ENCODE data around the gene FUT4.

The FUT4 gene

DNA sequence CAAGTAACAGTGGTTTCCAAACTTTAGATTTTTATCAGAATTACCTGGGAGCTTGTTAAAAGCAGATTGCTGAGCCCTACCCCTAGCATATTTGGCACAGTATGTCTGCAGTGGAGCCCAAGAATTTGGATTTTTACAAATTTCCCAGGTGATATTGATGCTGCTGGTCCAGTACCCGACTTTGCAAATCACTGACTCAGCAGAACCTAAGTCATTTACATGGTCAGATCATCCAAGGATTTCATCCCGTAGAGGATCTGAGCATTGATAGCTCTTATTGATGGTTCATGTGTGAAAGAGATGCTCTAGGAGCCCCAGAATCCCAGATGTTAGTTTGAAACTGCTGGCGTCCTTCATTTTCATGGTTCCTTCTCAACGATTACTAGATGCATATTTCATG, 25.4 kb upstream of the FUT4 start:
- no peaks in the 10 kb centered on the region for H3K27me3 ChIP-seq (ENCODE audit: control insufficient read depth, insufficient read depth, low read length)
- peaks cover 6% of the 10 kb centered on the region for H3K4me1 ChIP-seq (ENCODE audit: control insufficient read depth, insufficient read depth, low read length)
- H3K9ac ChIP-seq (ENCODE audit: low read length) = no peak overlapping the region
- no peaks in the 10 kb centered on the region for H3K9me3 ChIP-seq (ENCODE audit: control insufficient read depth, low read length)
- no peak overlapping the region for H3K4me3 ChIP-seq (ENCODE audit: low read length)
- H3K36me3 ChIP-seq (ENCODE audit: control insufficient read depth, insufficient read depth, low read length) = no peaks in the 10 kb centered on the region

DNA sequence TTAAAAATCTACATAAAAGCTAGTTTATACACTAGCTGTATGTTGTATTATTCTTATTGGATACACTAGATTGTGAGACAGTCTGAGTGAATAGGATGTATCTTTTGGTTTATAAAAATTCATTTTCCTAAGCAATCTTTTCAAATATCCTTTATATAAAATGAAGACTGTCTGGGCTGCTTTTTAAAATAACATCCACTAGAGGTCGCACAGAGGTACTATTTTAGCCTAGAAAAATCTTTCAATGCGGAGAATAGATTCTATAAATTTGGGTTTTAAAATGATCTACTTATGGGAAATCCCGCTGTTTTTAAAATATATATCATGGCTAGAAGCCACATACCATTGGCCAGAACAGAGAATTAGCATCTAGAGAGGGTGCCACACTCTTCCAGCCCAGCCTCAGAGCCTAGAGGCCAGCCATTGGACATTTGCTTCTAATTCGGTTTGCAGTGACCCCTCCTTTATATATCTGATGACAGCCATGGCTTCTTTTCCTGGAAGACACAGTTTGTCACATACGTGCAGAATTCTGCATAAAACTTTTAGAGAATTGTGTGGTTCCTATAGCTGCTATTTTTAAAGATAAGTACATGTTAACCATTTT, 24.1 kb upstream of the FUT4 start:
- no peak overlapping the region for H3K4me3 ChIP-seq (ENCODE audit: low read length)
- H3K4me1 ChIP-seq (ENCODE audit: control insufficient read depth, insufficient read depth, low read length) = peaks cover 4% of the 10 kb centered on the region
- H3K9ac ChIP-seq (ENCODE audit: low read length) = no peak overlapping the region
- no peaks in the 10 kb centered on the region for H3K36me3 ChIP-seq (ENCODE audit: control insufficient read depth, insufficient read depth, low read length)
- no peaks in the 10 kb centered on the region for H3K9me3 ChIP-seq (ENCODE audit: control insufficient read depth, low read length)
- H3K27me3 ChIP-seq (ENCODE audit: control insufficient read depth, insufficient read depth, low read length) = no peaks in the 10 kb centered on the region

DNA sequence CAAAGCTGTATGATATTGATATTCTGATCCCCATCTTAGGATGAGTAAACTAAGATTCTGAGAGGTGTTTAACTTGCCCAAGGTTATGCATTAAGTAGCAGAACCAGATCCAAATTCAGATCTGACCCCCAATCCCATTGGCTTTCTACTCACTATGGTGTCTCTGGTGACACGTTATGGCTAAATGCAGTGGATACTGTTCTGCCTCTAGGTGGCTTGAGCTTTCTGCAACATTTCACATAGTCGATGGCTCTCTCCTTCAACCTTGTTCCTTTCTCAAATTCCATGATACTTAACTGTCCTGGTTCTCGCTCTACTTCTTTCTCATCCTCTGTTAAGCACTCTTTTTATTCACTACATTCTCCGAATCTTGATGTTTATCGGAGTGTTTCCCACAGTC, 22.0 kb upstream of the FUT4 start:
- no peaks in the 10 kb centered on the region for H3K27me3 ChIP-seq (ENCODE audit: control insufficient read depth, insufficient read depth, low read length)
- H3K4me1 ChIP-seq (ENCODE audit: control insufficient read depth, insufficient read depth, low read length) = peaks cover 11% of the 10 kb centered on the region
- no peaks in the 10 kb centered on the region for H3K36me3 ChIP-seq (ENCODE audit: control insufficient read depth, insufficient read depth, low read length)
- H3K9ac ChIP-seq (ENCODE audit: low read length) = no peak overlapping the region
- H3K4me3 ChIP-seq (ENCODE audit: low read length) = no peak overlapping the region
- no peaks in the 10 kb centered on the region for H3K9me3 ChIP-seq (ENCODE audit: control insufficient read depth, low read length)

DNA sequence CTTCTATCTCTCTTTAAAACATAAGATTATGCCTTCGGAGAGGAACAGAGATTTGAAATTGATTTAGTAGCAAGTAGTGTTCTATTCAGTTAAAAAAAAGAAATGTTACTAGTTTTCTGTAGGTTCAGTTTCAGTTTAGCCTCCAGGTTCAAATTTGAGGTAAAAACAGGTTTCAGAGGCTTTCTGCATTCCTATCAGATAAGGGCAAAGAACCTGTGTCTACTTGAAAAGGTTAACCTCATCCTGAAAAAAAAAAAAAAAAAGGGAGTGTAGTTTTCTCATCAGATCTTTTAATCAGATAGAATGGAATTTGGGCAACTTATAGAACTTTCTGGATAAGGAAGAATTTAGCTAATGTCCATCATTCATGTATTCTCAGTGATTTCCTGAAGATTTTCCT, 19.4 kb upstream of the FUT4 start:
- peaks cover 11% of the 10 kb centered on the region for H3K4me1 ChIP-seq (ENCODE audit: control insufficient read depth, insufficient read depth, low read length)
- H3K4me3 ChIP-seq (ENCODE audit: low read length) = no peak overlapping the region
- no peak overlapping the region for H3K9ac ChIP-seq (ENCODE audit: low read length)
- H3K36me3 ChIP-seq (ENCODE audit: control insufficient read depth, insufficient read depth, low read length) = no peaks in the 10 kb centered on the region
- no peaks in the 10 kb centered on the region for H3K9me3 ChIP-seq (ENCODE audit: control insufficient read depth, low read length)
- H3K27me3 ChIP-seq (ENCODE audit: control insufficient read depth, insufficient read depth, low read length) = no peaks in the 10 kb centered on the region

DNA sequence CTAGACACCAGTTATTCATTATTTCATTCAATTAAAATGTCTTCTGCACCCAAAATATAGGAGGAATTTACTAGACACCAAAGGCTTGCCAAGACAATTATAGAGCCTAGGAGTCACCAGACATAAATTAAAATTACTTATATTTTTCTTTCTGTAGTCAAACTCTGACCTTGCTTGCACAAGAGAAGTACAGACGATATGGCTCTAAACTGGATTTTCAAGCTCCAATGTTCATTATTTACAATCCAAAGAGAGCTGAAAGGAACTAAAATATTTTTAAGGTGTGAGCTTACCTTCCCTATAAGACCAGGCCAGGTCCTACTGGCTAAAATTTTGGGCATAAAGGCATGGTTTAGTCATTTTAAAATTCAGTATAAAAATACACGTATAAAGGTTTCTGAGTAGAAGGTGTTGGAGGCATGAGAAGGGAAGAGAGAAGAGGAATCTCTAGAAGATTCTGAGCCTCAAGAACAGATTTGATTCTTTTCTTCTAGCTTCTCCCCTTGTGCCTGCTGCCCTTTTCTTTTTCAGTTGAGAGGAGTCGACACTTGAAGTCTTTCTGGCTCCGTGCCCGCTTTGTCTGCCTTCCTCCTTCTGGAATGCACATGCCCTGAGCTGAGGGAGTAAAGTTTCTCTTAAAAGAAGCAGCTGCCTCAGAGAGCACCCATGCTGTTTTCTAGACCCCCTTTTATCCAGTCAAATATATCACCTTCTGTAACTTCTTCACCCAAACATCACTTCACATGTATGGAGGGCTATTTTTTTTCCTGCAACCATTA, 18.0 kb upstream of the FUT4 start:
- Histone ChIP-seq H3K9ac (ENCODE audit: low read length) (no peak overlapping the region), H3K27me3 (ENCODE audit: control insufficient read depth, insufficient read depth, low read length) (no peaks in the 10 kb centered on the region), H3K9me3 (ENCODE audit: control insufficient read depth, low read length) (no peaks in the 10 kb centered on the region), H3K4me1 (ENCODE audit: control insufficient read depth, insufficient read depth, low read length) (peaks cover 8% of the 10 kb centered on the region), H3K36me3 (ENCODE audit: control insufficient read depth, insufficient read depth, low read length) (no peaks in the 10 kb centered on the region), H3K4me3 (ENCODE audit: low read length) (no peak overlapping the region)

DNA sequence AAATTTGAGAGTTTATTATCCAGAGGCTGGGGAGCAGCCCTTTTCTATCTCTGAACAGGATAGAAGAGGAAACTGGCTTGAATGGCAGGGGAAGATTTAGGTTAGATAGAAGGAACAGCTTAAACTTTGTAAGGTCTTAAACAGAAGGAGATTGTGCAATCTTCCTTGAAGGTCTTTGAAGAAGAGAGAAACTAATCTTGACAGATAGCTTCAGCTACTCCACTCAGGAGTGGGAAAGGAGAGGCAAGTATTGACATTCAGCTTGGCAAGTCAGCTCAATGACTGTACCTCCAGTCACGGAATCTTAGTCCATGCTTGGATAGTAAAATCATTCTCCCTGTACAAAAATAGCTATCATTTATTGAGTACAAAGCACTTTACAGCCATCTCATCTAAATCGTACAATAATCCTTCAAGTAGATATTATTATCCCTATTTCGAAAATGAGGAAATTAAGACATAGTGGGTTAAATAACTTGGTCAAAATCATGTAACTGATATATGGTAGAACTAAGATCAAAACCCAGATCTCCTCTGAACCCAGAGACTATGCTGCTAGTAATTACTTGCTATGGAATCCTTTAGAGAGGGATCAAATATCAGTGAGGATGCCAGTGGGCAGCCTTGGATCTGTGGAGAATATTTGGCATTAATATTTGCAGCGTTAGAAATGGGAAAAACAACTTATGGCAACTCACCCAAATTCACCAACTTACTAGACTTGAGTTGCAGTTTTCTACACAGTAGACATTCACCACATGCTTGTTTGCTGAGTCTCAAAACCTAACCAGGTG, 16.9 kb upstream of the FUT4 start:
- Histone ChIP-seq H3K4me1 (ENCODE audit: control insufficient read depth, insufficient read depth, low read length) (peaks cover 8% of the 10 kb centered on the region), H3K9ac (ENCODE audit: low read length) (no peak overlapping the region), H3K27me3 (ENCODE audit: control insufficient read depth, insufficient read depth, low read length) (no peaks in the 10 kb centered on the region), H3K36me3 (ENCODE audit: control insufficient read depth, insufficient read depth, low read length) (no peaks in the 10 kb centered on the region), H3K9me3 (ENCODE audit: control insufficient read depth, low read length) (no peaks in the 10 kb centered on the region), H3K4me3 (ENCODE audit: low read length) (no peak overlapping the region)

DNA sequence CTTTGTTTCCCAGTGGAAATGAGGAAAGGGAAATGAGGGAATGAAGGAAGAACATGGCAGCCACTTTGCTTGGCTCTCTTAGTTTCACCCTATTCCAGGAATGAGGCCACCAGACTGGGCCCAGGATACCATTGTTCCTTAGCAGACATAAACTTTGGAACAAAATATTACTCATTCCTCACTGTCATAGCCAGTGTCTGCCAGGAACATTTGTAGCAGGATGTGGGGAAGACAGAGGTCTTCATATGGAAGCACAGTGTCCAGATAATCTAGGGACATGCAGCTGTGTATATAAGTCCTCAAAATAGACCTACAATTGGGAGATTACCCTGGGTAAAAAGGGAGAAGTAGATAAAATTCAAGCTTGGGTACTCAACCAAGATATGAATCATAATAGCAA, 15.2 kb upstream of the FUT4 start:
- peaks cover 8% of the 10 kb centered on the region for H3K4me1 ChIP-seq (ENCODE audit: control insufficient read depth, insufficient read depth, low read length)
- no peaks in the 10 kb centered on the region for H3K36me3 ChIP-seq (ENCODE audit: control insufficient read depth, insufficient read depth, low read length)
- no peak overlapping the region for H3K4me3 ChIP-seq (ENCODE audit: low read length)
- H3K9ac ChIP-seq (ENCODE audit: low read length) = no peak overlapping the region
- H3K27me3 ChIP-seq (ENCODE audit: control insufficient read depth, insufficient read depth, low read length) = no peaks in the 10 kb centered on the region
- H3K9me3 ChIP-seq (ENCODE audit: control insufficient read depth, low read length) = no peaks in the 10 kb centered on the region

DNA sequence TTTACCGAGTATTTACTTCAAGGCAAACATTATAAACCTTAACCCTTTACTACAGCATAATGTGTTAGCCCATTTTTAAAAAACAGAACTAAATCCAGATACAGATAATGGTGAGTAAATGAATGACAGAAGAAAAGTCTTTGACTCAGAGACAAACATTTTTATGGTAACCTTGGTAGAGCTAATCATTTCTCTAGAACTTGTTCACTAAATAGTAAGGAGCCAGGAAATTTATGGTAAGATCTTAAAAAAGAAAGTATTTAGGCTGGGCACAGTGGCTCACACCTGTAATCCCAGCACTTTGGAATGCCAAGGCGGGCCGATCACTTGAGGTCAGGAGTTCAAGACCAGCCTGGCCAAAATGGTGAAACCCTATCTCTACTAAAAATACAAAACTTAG, 11.5 kb upstream of the FUT4 start:
- Histone ChIP-seq H3K9ac (ENCODE audit: low read length) (no peak overlapping the region), H3K9me3 (ENCODE audit: control insufficient read depth, low read length) (no peaks in the 10 kb centered on the region), H3K27me3 (ENCODE audit: control insufficient read depth, insufficient read depth, low read length) (no peaks in the 10 kb centered on the region), H3K4me3 (ENCODE audit: low read length) (no peak overlapping the region), H3K36me3 (ENCODE audit: control insufficient read depth, insufficient read depth, low read length) (no peaks in the 10 kb centered on the region), H3K4me1 (ENCODE audit: control insufficient read depth, insufficient read depth, low read length) (peaks cover 13% of the 10 kb centered on the region)

DNA sequence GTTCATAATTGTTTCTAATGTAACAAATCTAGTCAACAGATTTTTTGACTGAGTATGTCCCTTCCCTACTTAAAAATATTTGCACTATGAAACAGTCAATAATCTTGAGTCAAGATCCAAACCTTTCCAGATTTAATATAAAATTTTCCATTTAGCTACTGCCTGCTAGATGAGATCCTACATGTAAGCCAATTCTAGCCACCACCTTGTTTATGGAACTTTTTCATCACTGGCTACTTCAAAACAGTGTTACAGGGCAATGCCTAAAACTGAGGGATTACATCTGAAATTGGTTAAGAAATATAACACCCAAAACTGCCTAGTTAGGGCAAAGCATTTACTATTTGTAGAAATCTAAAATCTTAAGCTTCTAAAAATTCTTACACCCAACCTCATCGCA, 10.5 kb upstream of the FUT4 start:
- Histone ChIP-seq H3K9me3 (ENCODE audit: control insufficient read depth, low read length) (no peaks in the 10 kb centered on the region), H3K36me3 (ENCODE audit: control insufficient read depth, insufficient read depth, low read length) (no peaks in the 10 kb centered on the region), H3K4me1 (ENCODE audit: control insufficient read depth, insufficient read depth, low read length) (peaks cover 20% of the 10 kb centered on the region), H3K27me3 (ENCODE audit: control insufficient read depth, insufficient read depth, low read length) (no peaks in the 10 kb centered on the region), H3K9ac (ENCODE audit: low read length) (no peak overlapping the region), H3K4me3 (ENCODE audit: low read length) (no peak overlapping the region)

DNA sequence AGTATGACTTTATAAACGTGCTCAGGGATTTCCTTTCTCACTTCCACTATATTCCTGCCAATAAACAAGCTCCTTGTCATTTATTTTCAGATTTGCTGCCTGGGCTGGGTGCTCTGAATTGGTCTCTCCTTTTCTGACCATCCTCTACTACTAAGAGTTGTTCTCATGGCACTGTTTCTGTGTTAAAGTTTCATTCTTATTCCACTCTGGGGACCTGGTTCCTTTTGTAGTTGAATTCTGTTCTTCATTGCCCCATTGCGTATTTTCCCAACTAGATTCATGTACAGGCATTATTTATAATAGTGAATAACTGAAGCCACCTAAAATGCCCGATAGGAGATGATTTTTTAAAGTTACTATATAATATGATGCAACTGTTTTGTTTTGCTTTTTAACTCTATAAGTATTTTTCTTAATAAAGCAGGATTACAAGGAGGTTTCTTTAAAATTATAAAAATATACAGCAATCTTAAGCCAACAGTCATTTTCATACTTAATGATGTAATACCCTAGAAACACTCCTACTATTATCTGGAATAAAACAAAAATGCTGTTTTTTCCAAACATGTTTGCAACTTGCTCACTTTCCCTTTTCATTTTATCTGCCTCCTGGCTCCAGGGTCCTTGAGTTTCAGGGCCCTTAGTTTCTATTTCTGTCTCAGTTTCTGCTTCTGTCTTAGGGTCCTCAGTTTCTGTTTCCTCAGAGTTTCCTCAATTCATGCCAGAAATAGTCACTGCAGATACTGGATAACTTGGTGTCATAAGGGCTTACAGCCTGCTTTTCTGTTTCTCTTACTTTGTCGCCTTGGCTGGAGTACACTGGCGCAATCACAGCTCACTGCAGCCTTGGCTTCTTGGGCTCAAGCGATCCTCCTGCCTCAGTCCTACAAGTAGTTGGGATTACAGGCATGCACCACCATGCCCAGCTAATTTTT, 9.8 kb upstream of the FUT4 start:
- Histone ChIP-seq H3K36me3 (ENCODE audit: control insufficient read depth, insufficient read depth, low read length) (no peaks in the 10 kb centered on the region), H3K27me3 (ENCODE audit: control insufficient read depth, insufficient read depth, low read length) (no peaks in the 10 kb centered on the region), H3K9ac (ENCODE audit: low read length) (no peak overlapping the region), H3K9me3 (ENCODE audit: control insufficient read depth, low read length) (no peaks in the 10 kb centered on the region), H3K4me3 (ENCODE audit: low read length) (no peak overlapping the region), H3K4me1 (ENCODE audit: control insufficient read depth, insufficient read depth, low read length) (peaks cover 20% of the 10 kb centered on the region)

DNA sequence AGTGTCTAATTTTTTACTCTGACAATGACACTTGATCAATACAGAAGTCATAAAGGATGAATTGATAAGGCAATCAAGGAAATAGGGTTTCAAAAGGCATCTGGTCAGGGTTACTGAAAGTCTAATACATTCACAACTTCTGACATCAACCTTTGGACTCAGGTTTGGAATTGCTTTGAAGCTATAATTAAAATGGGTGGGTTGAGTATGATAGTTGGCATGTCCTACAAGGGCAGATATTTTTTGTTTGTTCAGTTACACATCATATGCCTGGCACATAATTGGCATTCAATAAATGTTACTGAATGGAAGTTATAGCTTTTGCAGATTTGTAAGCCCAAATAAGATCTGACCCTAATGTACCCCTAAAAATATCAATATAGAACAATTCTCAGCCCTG, 7.3 kb upstream of the FUT4 start:
- H3K4me1 ChIP-seq (ENCODE audit: control insufficient read depth, insufficient read depth, low read length) = peaks cover 41% of the 10 kb centered on the region
- H3K36me3 ChIP-seq (ENCODE audit: control insufficient read depth, insufficient read depth, low read length) = no peaks in the 10 kb centered on the region
- no peaks in the 10 kb centered on the region for H3K9me3 ChIP-seq (ENCODE audit: control insufficient read depth, low read length)
- no peak overlapping the region for H3K4me3 ChIP-seq (ENCODE audit: low read length)
- no peak overlapping the region for H3K9ac ChIP-seq (ENCODE audit: low read length)
- no peaks in the 10 kb centered on the region for H3K27me3 ChIP-seq (ENCODE audit: control insufficient read depth, insufficient read depth, low read length)

Data from mucosa of stomach (tissue), 1 donor.